Caco-2 (cell line): ENCODE data around the gene COA7. TPM values are rescaled to one million over a fixed set of nuclear protein-coding genes. Genes with fewer than 3 reads are reported as not detected.
"Not testable (repeated sequence)": the region's sequence is repeated elsewhere in the genome, so short reads cannot be mapped to it uniquely, and the experiment has no call there.

Source experiments
- BruUV-seq: library from RNA; stranded (reverse); fragments of 400-500 nt; replicated peaks from 2 replicates; lab custom pipeline; 2021; lab: Mats Ljungman, UMichigan
- CTCF ChIA-PET: fragments of 300-600 bp; sonication (Branson Sonifier 250); formaldehyde crosslinking; loops from one replicate; lab custom pipeline; 2022; ENCODE audit warnings: antibody characterized with exemption; lab: Charles Lee
- POLR2A ChIA-PET: fragments of 300-600 bp; sonication (Branson Sonifier 250); formaldehyde crosslinking; loops from one replicate; lab custom pipeline; 2022; ENCODE audit warnings: antibody characterized with exemption; lab: Charles Lee
- DNase-seq, 2 experiments: peaks; one replicate each; pipeline versions ENCODE4 v3.0.0 to v3.0.0-alpha.2; 2020 to 2022
- H3K27me3 ChIP-seq: replicated peaks from 2 replicates; pipeline ENCODE4 v1.6.0; 2011; ENCODE audit warnings: low read length; ENCODE audit not compliant: control insufficient read depth, insufficient read depth
- H3K36me3 ChIP-seq: 2 replicates; pipeline ENCODE4 v1.5.1; 2011; ENCODE audit warnings: low read length; ENCODE audit not compliant: control insufficient read depth, insufficient read depth
- H3K4me1 ChIP-seq: fragments of 250-450 bp; sonication (Bioruptor Pico); 2 replicates; pipeline ENCODE4 v1.5.1; 2020; ENCODE audit warnings: mild to moderate bottlenecking
- H3K4me3 ChIP-seq: 2 replicates; pipeline ENCODE4 v1.5.1; 2011; ENCODE audit warnings: low read depth, mild to moderate bottlenecking, control low read depth, low read length
- H3K9me3 ChIP-seq: fragments of 250-450 bp; sonication (Bioruptor Pico); 2 replicates; pipeline ENCODE4 v1.5.1; 2020; ENCODE audit warnings: mild to moderate bottlenecking, moderate library complexity
- H3K27ac Mint-ChIP-seq: one replicate; pipeline ENCODE4 v1.8.0; 2022; ENCODE audit warnings: mixed read lengths; ENCODE audit not compliant: unreplicated experiment
- H3K27me3 Mint-ChIP-seq: one replicate; pipeline ENCODE4 v1.8.0; 2022; ENCODE audit warnings: mixed read lengths; ENCODE audit not compliant: insufficient read depth, unreplicated experiment
- H3K36me3 Mint-ChIP-seq: one replicate; pipeline ENCODE4 v1.8.0; 2022; ENCODE audit warnings: mild to moderate bottlenecking, mixed read lengths; ENCODE audit not compliant: insufficient read depth, unreplicated experiment
- H3K4me1 Mint-ChIP-seq: one replicate; pipeline ENCODE4 v1.8.0; 2022; ENCODE audit warnings: low read depth, mixed read lengths; ENCODE audit not compliant: unreplicated experiment
- H3K4me3 Mint-ChIP-seq: one replicate; pipeline ENCODE4 v1.8.0; 2022; ENCODE audit warnings: mild to moderate bottlenecking, moderate library complexity, mixed read lengths; ENCODE audit not compliant: unreplicated experiment
- H3K9me3 Mint-ChIP-seq: one replicate; pipeline ENCODE4 v1.8.0; 2022; ENCODE audit warnings: mixed read lengths; ENCODE audit not compliant: unreplicated experiment
- intact Hi-C: fragments of 100-400 bp; cut with micrococcal nuclease; formaldehyde crosslinking; loops from one replicate; pipeline ENCODE4 v1.10.0; 2022; ENCODE audit not compliant: unreplicated experiment
- total RNA-seq: library from RNA; stranded (reverse); gene quantifications from 2 replicates; pipeline ENCODE4 v1.2.3, GENCODE V29; 2022
- TF ChIP-seq, protein P1 (sequence below), 2 experiments: fragments of 200-600 bp in 1 of 2; IDR thresholded peaks; 1 replicate in 1 of 2; 2 replicates in 1 of 2; pipeline versions ENCODE4 v1.5.1 to v1.8.0; 2011 to 2022; ENCODE audit warnings: antibody characterized with exemption in 1 of 2, control low read depth in 1 of 2, inconsistent platforms in 1 of 2, low read depth in 1 of 2, low read length in 1 of 2, mild to moderate bottlenecking in 1 of 2, moderate library complexity in 1 of 2; ENCODE audit not compliant: insufficient read depth in 1 of 2, severe bottlenecking in 1 of 2, unreplicated experiment in 1 of 2

COA7 gene
- total RNA-seq, 1 experiment from 2014 or later: 40.2 TPM

DNA sequence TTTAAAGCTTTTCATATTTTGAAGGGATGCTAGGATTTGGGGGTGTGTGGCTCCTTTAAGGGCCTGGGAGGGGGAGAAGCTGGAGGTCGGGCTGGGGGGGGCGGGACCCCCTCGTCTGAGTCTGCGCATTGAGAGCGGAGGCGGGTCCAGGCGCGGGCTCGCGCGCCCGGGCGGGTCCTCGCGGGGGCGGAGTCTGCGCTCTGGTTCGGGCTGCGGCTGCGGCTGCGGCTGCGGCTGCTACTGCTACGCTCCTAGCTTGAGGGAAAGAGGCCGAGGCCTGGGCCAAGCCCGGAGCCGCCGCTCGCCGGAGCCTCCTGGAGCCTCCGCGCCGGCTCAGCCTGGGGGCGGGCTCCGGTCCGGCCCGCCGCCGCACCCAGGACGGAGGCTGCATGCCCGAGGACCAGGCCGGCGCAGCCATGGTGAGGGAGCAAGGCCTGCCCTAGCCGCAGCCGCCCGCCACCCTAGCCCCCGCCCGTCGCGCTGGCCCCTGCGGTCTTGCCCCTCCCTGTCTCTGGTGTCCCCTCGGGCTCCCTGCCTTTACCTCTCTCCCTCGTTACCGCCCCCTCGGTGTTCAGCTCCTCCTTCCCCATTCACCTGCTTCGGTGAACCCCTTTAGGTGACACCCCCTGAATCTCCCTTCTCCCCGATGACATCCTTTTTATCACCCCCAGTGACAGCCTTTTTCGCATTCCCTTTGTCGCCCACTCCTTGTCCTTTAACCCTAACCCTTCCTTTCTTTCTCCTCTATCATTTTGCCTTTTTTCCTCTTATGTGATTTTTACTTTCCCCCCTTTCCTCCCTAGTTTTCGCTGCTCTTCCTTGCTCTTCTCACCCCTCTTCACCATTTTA, 28.3 kb upstream of the COA7 start, which contains the start of gene ZYG11B:
Gene ZYG11B, plus strand, starts transcription at position 189 of the 849 bp plus-strand sequence. Its CDS starts 201 bp downstream, at position 390.
- POLR2A ChIA-PET: interaction anchor here (0.6 to 0.7 kb wide), 3 partner anchors 17 to 1480 kb away, joined by 3 to 4 read pairs (median 4); no protein-coding TSS in a partner anchor
- intact Hi-C loops: loop anchor here (2.0 kb wide), 2 partner anchors 18 to 26 kb away; no protein-coding TSS in a partner anchor

DNA sequence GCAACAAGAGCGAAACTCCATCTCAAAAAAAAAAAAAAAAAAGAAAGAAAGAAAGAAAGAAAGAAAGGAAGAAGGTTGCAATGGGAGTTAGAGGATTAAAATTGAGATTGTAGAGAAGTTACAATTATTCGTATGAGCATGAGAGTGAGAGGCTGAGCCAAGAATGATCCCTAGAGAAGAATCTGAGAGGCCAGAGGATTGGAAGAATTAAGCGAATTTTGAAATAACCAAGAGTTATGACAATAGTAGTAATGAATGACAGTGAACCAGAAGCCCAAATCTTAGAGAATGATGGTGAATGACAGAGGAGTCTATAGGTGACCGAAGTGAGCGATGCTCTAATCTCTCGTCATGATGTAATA, 27.7 kb upstream of the COA7 start:
- DNase-seq: no peak
- H3K4me3 Mint-ChIP-seq: peak overlapping the region; percentile 96
- Histone ChIP-seq H3K4me1 (no peaks in the 10 kb centered on the region; the same call in 1 of the 2 replicates), H3K36me3 (no peaks in the 10 kb centered on the region), H3K27me3 (no peaks in the 10 kb centered on the region), H3K4me3 (peak overlapping the region; percentile 34), H3K9me3 (no peaks in the 10 kb centered on the region)
- H3K27ac Mint-ChIP-seq: no peak overlapping the region
- intact Hi-C loops: loop anchor here (2.0 kb wide), 2 partner anchors 17 to 25 kb away; no protein-coding TSS in a partner anchor
- ChIA-PET CTCF (interaction anchor here (1.0 kb wide), 1 partner anchor 116 kb away, joined by 7 read pairs; the partner anchor contains the start of gene ZYG11A), POLR2A (interaction anchor here (0.6 kb wide), 2 partner anchors 18 to 172 kb away, joined by 3 to 4 read pairs; no protein-coding TSS in a partner anchor)
- H3K9me3 Mint-ChIP-seq: no peaks in the 10 kb centered on the region
- H3K36me3 Mint-ChIP-seq: no peaks in the 10 kb centered on the region
- peaks cover 12% of the 10 kb centered on the region for H3K4me1 Mint-ChIP-seq
- no peaks in the 10 kb centered on the region for H3K27me3 Mint-ChIP-seq
- TF ChIP-seq, protein P1, sequence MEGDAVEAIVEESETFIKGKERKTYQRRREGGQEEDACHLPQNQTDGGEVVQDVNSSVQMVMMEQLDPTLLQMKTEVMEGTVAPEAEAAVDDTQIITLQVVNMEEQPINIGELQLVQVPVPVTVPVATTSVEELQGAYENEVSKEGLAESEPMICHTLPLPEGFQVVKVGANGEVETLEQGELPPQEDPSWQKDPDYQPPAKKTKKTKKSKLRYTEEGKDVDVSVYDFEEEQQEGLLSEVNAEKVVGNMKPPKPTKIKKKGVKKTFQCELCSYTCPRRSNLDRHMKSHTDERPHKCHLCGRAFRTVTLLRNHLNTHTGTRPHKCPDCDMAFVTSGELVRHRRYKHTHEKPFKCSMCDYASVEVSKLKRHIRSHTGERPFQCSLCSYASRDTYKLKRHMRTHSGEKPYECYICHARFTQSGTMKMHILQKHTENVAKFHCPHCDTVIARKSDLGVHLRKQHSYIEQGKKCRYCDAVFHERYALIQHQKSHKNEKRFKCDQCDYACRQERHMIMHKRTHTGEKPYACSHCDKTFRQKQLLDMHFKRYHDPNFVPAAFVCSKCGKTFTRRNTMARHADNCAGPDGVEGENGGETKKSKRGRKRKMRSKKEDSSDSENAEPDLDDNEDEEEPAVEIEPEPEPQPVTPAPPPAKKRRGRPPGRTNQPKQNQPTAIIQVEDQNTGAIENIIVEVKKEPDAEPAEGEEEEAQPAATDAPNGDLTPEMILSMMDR (IDR thresholded peaks at IDR 0.05; ENCODE audit: insufficient read depth in 1 of 2, low read depth in 1 of 2, low read length in 1 of 2, severe bottlenecking in 1 of 2, unreplicated experiment in 1 of 2): no peak
- BruUV-seq: no TSS peak

More for the DNA sequence above, 28.3 kb upstream of the COA7 start, which contains the start of gene ZYG11B:
- Mint-ChIP-seq H3K4me3 (peak within 1 kb of the TSS; percentile 96), H3K27ac (peak within 1 kb of the TSS; percentile 87), H3K36me3 (no peaks in the 10 kb centered on the region), H3K4me1 (peaks cover 12% of the 10 kb centered on the region), H3K9me3 (no peaks in the 10 kb centered on the region), H3K27me3 (no peaks in the 10 kb centered on the region)
- DNase-seq: peak; percentile 81 to 91
- CTCF ChIA-PET: interaction anchor here (0.7 to 1.0 kb wide), 2 partner anchors 17 to 116 kb away, joined by 4 to 7 read pairs; partner anchors contain the start of gene ZYG11A
- H3K9me3 ChIP-seq: no peaks in the 10 kb centered on the region
- no peaks in the 10 kb centered on the region for H3K27me3 ChIP-seq
- BruUV-seq: no TSS peak
- H3K4me1 ChIP-seq: no peaks in the 10 kb centered on the region; the same call in 1 of the 2 replicates
- H3K4me3 ChIP-seq: peak within 1 kb of the TSS; percentile 85
- H3K36me3 ChIP-seq: no peaks in the 10 kb centered on the region
- TF ChIP-seq, protein P1 (IDR thresholded peaks at IDR 0.05; ENCODE audit: insufficient read depth in 1 of 2, low read depth in 1 of 2, low read length in 1 of 2, severe bottlenecking in 1 of 2, unreplicated experiment in 1 of 2): no peak

DNA sequence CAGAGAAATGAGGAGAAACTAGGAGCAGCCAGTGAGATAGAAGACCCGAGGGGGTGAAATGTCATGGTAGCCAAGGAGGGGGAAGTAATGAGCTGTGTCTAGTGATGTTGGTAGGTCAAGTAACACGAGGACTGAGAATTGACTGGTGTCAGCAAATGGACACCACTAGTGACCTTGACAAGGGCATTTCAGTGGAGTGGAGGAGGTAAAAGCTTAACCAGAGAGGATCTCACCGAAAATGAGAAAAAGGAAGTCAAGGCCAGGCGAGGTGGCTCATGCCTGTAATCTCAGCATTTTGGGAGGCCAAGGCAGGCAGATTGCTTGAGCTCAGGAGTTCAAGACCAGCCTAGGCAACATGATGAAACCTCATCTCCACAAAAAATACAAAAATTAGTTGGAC, 25.1 kb upstream of the COA7 start:
- H3K27ac Mint-ChIP-seq: no peak overlapping the region
- H3K27me3 ChIP-seq: no peaks in the 10 kb centered on the region
- no TSS peak for BruUV-seq
- no peaks in the 10 kb centered on the region for H3K9me3 ChIP-seq
- CTCF ChIA-PET: no interaction called here
- H3K4me3 Mint-ChIP-seq: no peak overlapping the region
- H3K36me3 Mint-ChIP-seq: no peaks in the 10 kb centered on the region
- no peak for DNase-seq
- POLR2A ChIA-PET: no interaction called here
- no peak overlapping the region for H3K4me3 ChIP-seq
- peaks cover 12% of the 10 kb centered on the region for H3K4me1 Mint-ChIP-seq
- intact Hi-C loops: no loop called here
- no peaks in the 10 kb centered on the region for H3K9me3 Mint-ChIP-seq
- no peaks in the 10 kb centered on the region for H3K27me3 Mint-ChIP-seq
- TF ChIP-seq, protein P1 (IDR thresholded peaks at IDR 0.05; ENCODE audit: insufficient read depth in 1 of 2, low read depth in 1 of 2, low read length in 1 of 2, severe bottlenecking in 1 of 2, unreplicated experiment in 1 of 2): no peak
- no peaks in the 10 kb centered on the region; the same call in 1 of the 2 replicates for H3K4me1 ChIP-seq
- no peaks in the 10 kb centered on the region for H3K36me3 ChIP-seq

DNA sequence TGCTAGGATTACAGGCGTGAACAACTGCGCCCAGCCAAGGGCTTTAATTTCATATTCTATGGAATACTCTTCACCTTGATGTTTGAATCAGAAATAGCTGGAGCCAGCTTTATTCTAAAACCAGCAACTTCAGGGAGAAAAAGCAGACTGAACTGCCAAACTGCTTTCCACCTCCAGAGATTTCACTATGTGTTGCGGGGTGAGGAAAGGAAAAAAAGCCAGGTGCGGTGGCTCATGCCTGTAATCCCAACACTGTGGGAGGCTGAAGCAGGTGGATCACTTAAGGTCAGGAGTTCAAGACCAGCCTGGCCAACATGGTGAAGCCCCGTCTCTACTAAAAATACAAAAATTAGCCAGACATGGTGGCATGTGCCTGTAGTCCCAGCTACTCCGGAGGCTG, 17.1 kb upstream of the COA7 start:
- DNase-seq, H3K9me3 Mint-ChIP-seq, H3K36me3 ChIP-seq, H3K27me3 ChIP-seq, H3K4me1 ChIP-seq, H3K27me3 Mint-ChIP-seq, H3K4me1 Mint-ChIP-seq, POLR2A ChIA-PET, H3K36me3 Mint-ChIP-seq, BruUV-seq, CTCF ChIA-PET, H3K4me3 ChIP-seq, H3K9me3 ChIP-seq, H3K4me3 Mint-ChIP-seq, H3K27ac Mint-ChIP-seq, intact Hi-C loops: not testable (repeated sequence)
